Measurements from ENCODE around the gene NLRC5.

GRCh38 chr16:57132470-57132869 lies 143.1 kb downstream of the NLRC5 start:
- no peak for TF ChIP-seq ZFP30 (CRISPR knock-in tag; IDR thresholded peaks at IDR 0.05)
- no peak for TF ChIP-seq ZNF565 (CRISPR knock-in tag; conservative IDR thresholded peaks at IDR 0.05; ENCODE audit: low read depth)
- TF ChIP-seq ESRRG (CRISPR knock-in tag; IDR thresholded peaks at IDR 0.05) = no peak
- no peak for TF ChIP-seq CSDC2 (CRISPR knock-in tag; IDR thresholded peaks at IDR 0.05)
- TF ChIP-seq, protein P1, sequence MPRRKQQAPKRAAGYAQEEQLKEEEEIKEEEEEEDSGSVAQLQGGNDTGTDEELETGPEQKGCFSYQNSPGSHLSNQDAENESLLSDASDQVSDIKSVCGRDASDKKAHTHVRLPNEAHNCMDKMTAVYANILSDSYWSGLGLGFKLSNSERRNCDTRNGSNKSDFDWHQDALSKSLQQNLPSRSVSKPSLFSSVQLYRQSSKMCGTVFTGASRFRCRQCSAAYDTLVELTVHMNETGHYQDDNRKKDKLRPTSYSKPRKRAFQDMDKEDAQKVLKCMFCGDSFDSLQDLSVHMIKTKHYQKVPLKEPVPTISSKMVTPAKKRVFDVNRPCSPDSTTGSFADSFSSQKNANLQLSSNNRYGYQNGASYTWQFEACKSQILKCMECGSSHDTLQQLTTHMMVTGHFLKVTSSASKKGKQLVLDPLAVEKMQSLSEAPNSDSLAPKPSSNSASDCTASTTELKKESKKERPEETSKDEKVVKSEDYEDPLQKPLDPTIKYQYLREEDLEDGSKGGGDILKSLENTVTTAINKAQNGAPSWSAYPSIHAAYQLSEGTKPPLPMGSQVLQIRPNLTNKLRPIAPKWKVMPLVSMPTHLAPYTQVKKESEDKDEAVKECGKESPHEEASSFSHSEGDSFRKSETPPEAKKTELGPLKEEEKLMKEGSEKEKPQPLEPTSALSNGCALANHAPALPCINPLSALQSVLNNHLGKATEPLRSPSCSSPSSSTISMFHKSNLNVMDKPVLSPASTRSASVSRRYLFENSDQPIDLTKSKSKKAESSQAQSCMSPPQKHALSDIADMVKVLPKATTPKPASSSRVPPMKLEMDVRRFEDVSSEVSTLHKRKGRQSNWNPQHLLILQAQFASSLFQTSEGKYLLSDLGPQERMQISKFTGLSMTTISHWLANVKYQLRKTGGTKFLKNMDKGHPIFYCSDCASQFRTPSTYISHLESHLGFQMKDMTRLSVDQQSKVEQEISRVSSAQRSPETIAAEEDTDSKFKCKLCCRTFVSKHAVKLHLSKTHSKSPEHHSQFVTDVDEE (CRISPR knock-in tag; IDR thresholded peaks at IDR 0.05) = no peak
- no peak for TF ChIP-seq PPARA (CRISPR knock-in tag; IDR thresholded peaks at IDR 0.05; ENCODE audit: borderline replicate concordance)
- TF ChIP-seq, protein P2, sequence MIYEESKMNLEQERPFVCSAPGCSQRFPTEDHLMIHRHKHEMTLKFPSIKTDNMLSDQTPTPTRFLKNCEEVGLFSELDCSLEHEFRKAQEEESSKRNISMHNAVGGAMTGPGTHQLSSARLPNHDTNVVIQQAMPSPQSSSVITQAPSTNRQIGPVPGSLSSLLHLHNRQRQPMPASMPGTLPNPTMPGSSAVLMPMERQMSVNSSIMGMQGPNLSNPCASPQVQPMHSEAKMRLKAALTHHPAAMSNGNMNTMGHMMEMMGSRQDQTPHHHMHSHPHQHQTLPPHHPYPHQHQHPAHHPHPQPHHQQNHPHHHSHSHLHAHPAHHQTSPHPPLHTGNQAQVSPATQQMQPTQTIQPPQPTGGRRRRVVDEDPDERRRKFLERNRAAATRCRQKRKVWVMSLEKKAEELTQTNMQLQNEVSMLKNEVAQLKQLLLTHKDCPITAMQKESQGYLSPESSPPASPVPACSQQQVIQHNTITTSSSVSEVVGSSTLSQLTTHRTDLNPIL (CRISPR knock-in tag; IDR thresholded peaks at IDR 0.05; ENCODE audit: low read depth) = no peak
- TF ChIP-seq ARNTL (CRISPR knock-in tag; IDR thresholded peaks at IDR 0.05; ENCODE audit: borderline replicate concordance, low read depth) = no peak

Measured in SK-N-SH treated with all-trans-retinoic acid at 6 μM for 48 hours (cell line).